NB4 (cell line): ENCODE data around the gene AGAP1.

Experiments used
- DNase-seq: peaks from one replicate; pipeline ENCODE4 v3.0.0; 2010; ENCODE audit warnings: low read depth
- H3K4me3 ChIP-seq: one replicate; pipeline ENCODE4 v1.5.1; 2011; ENCODE audit warnings: mild to moderate bottlenecking, low read depth, low read length, moderate library complexity
- CTCF ChIP-seq: IDR thresholded peaks from one replicate; pipeline ENCODE4 v1.5.1; 2012; ENCODE audit warnings: low read depth, low read length
- MAX ChIP-seq: IDR thresholded peaks from 2 replicates; pipeline ENCODE4 v1.6.1; 2011; ENCODE audit warnings: low read depth, low read length
- MYC ChIP-seq: IDR thresholded peaks from 2 replicates; pipeline ENCODE4 v1.6.1; 2011; ENCODE audit warnings: low read depth, low read length
- POLR2A ChIP-seq: IDR thresholded peaks from 2 replicates; pipeline ENCODE4 v1.6.1; 2011; ENCODE audit warnings: mild to moderate bottlenecking; ENCODE audit not compliant: insufficient read length; ENCODE audit errors: extremely low read depth

AGAP1 gene

GRCh38 chr2:235607546-235608199, 113.8 kb downstream of the AGAP1 start:
- TF ChIP-seq POLR2A (no peak), MYC (no peak), MAX (no peak), CTCF (no peak)
- no peak for DNase-seq
- no peak overlapping the region for H3K4me3 ChIP-seq

- TF ChIP-seq MYC (no peak), MAX (no peak), POLR2A (no peak), CTCF (no peak)
- no peak overlapping the region for H3K4me3 ChIP-seq
- DNase-seq: no peak
Measured at GRCh38 chr2:235608200-235608887, 114.5 kb downstream of the AGAP1 start.

- no peak for DNase-seq
- H3K4me3 ChIP-seq: no peak overlapping the region
- TF ChIP-seq MAX: no peak
- no peak for TF ChIP-seq POLR2A
- TF ChIP-seq MYC: no peak
Measured at GRCh38 chr2:235609321-235609720, 115.5 kb downstream of the AGAP1 start.

- no peak overlapping the region for H3K4me3 ChIP-seq
- DNase-seq: no peak
- TF ChIP-seq CTCF (no peak), POLR2A (no peak), MAX (no peak), MYC (no peak)
Measured at GRCh38 chr2:235609746-235610145, 115.9 kb downstream of the AGAP1 start.

GRCh38 chr2:235610696-235611257, 116.9 kb downstream of the AGAP1 start:
- TF ChIP-seq MAX: no peak
- TF ChIP-seq POLR2A: no peak
- no peak for TF ChIP-seq CTCF
- TF ChIP-seq MYC: no peak
- H3K4me3 ChIP-seq: no peak overlapping the region
- no peak for DNase-seq

- no peak overlapping the region for H3K4me3 ChIP-seq
- no peak for DNase-seq
- TF ChIP-seq MAX (no peak), MYC (no peak), POLR2A (no peak), CTCF (no peak)
Measured at GRCh38 chr2:235611349-235611748, 117.5 kb downstream of the AGAP1 start.
